ENCODE results near the gene DOHH. TPM values are rescaled to one million over a fixed set of nuclear protein-coding genes. Genes with fewer than 3 reads are reported as not detected.

Gene DOHH, protein sequence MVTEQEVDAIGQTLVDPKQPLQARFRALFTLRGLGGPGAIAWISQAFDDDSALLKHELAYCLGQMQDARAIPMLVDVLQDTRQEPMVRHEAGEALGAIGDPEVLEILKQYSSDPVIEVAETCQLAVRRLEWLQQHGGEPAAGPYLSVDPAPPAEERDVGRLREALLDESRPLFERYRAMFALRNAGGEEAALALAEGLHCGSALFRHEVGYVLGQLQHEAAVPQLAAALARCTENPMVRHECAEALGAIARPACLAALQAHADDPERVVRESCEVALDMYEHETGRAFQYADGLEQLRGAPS
- 8.0 and 11.7 TPM in 2 replicates for total RNA-seq

DNA sequence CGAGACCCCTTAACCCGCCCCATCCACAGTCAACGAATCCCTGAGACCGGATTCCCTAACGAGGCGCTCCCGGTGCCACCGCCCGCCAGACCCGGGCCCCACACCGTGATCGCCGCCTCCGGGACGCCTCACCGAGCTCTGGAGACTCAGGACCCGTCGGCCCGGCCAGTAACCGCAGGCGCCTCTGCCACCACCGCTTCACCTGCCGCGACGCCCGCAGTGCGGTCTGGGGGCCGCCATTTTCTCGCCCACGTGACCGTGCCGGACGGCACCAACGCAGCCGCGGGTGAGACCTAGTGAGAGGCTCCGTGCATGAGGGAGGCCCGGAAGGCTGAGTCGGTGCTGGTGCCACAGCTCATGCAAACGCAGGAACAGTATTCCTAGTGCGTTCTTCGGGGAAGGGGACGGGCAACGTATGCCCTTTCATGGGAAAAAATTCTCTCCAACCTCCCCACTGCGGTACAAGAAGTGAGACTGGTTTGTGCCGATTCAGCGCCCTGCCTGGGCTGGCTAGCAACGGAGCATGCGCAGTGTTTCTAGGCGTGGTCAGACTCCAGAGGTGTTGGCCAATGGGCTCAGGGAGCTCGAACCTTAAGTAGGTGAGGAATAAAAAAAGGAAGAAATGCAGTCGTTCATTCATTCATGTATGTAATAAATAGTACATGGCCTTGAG, at the start of gene DOHH:
Gene DOHH (minus strand): TSS at position 246 of the 673 bp plus-strand sequence. CDS start 3,860 bp downstream, outside the sequence.

DNA sequence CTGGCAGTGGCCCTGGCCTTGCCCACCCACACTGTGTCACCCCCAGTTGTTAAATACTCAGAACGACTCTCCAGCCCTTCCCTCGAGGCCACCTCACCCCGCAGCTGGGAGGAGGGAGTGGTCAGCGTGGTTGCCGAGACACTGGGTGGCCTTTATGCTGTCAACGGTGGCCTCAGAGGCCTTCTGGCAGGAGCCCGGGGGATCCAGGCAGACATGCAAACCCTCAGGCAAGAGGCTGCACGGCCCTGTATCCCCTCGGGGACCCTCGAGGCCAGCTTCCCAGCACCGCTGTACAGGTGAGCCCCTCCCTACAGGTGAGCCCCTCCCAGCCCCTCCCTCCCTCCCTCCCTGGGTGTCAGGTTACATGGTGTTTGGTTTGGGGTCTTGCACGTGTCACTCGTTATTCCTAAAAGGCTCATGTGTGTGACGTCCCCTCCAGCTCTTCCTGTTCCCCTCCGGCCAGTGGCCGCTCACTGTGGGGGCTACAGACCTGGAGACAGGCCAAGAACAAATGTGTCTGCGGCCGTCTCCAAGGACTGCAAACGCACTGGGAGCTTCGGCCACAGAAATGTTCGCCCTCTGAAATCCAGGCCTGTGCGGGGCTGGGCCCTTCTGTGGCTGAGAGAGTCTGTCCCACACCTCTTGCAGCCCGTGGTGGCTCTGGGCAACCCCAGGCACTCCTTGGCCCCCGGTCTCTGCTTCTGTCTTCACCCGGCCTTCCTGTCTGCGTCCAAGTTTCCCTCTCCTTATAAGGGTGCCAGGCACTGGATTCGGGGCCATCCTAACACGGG, 38.7 kb upstream of the DOHH start, which contains the start of gene TEKTIP1:
Gene TEKTIP1 (plus strand): TSS at position 210 of the 791 bp plus-strand sequence. CDS start 4 bp downstream, at position 214.

DNA sequence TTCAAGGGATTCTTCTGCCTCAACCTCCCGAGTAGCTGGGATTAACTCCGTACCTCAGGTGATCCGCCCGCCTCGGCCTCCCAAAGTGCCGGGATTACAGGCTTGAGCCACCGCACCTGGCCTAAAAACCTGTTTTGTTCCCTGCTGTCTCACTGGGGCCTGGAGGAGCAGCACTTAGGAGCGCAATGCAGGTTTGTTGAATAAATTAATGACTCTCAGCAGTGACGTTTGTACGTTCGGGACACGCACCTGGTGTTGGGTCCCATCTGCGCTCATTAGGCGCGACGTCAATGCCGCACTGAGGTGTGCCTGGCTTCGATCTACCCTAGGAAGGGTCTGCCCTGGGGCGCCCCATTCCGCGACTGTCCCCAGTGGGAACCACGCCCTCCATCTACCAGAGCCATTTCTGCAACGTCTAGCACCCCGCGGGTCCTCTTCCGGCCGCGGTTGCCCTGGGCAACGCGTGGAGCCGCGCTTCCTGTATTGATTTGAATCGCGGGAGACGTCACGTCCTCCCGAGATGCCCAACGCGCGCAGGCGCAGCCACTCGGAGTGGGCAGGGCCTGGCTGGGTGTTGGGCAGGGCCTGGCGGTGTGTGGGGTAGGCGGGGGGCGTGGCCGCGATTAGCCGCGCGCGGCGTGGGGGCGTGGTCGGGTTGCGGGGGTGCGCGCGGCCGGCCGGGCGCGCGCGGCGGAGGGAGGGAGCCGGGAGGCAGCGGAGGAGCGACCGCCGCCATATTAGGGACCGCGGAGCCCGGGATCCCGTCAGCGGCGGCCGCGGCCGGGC, 5.3 kb upstream of the DOHH start, which contains the start of gene FZR1:
Gene FZR1 (plus strand): TSS at position 714 of the 786 bp plus-strand sequence. CDS start 16,679 bp downstream, outside the sequence.

DNA sequence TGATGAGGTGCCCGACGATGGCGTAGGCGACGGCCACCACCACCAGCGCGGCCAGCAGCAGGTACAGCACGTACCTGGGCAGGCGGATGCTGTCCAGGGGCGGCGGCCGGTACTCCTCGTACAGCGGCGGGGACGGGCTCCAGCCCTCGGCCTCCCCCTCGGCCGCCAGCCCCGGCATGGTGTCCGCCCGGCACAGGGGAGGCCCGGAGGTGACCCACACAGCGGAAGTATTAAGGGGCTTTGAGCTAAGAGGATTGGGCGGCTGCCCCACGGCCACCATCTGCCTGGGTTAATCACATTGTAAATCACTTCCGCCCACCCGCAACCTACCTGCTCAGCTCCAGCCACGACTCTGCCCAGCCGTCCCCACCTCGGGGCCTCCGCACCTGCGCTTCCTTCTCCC, 17.2 kb downstream of the DOHH start, which contains the start of gene SMIM44:
Gene SMIM44 (minus strand): TSS at position 216 of the 403 bp plus-strand sequence. CDS start 38 bp downstream, at position 178.

DNA sequence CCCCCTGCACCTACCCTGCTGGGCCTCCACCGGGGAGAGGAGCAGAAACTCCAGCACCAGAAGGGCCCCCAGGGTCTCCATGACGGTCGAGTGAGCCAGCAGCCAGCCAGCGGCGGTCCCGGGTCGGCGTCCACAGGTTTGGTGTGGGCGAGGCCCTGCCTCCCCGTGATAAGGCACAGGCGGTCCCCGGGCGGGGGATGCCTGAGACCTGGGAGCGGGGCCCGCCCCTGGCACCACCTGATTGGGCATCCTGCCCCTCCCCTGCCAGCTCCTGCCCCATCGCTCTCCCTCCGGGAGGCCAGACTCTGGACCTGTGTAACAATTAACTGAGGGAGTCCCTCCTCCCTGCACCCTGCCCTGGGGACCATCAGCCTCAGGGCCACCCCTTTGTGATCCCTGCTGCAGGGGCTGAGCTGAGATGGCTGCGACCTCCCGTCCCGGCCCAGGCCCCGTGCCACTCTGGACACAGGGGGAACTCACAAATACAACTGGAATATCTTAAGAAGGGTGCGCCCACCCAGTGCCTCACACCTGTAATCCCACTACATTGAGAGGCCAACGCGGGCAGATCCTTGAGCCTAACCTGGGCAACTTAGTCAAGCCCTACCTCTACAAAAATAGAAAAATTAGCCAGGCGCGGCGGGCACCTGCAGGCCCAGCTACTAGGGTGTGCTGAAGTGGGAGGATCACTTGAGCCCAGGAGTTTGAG, 19.9 kb downstream of the DOHH start, which contains the start of gene SMIM24:
Gene SMIM24 (minus strand): TSS at position 143 of the 709 bp plus-strand sequence. CDS start 62 bp downstream, at position 81.

Other genes starting within 250 kb of the DOHH start
- gene NFIC, start 134.1 kb downstream of the DOHH start, total RNA-seq, result 38.3 and 102 TPM in 2 replicates
- not detected in 2 replicates for gene SMIM24, start 20.1 kb downstream of the DOHH start, total RNA-seq
- gene SMIM44, start 17.2 kb downstream of the DOHH start, total RNA-seq, result not detected in 2 replicates
- 29.7 and 51.3 TPM in 2 replicates for gene FZR1, start 5.6 kb upstream of the DOHH start, total RNA-seq
- not detected in 2 replicates for gene TEKTIP1, start 38.5 kb upstream of the DOHH start, total RNA-seq
- gene MFSD12, start 56.9 kb upstream of the DOHH start, total RNA-seq, result 117 and 155 TPM in 2 replicates
- 55.8 and 65.8 TPM in 2 replicates for gene HMG20B, start 72.3 kb upstream of the DOHH start, total RNA-seq
- under 0.01 TPM in 1 of 2 replicates, not detected in the other for gene GIPC3, start 84.8 kb upstream of the DOHH start, total RNA-seq
- gene TBXA2R, start 106.2 kb upstream of the DOHH start, total RNA-seq, result 0.89 and 2.2 TPM in 2 replicates
- 20.2 and 32.9 TPM in 2 replicates for gene CACTIN, start 126.1 kb upstream of the DOHH start, total RNA-seq
- 38.9 and 62.7 TPM in 2 replicates for gene PIP5K1C, start 199.8 kb upstream of the DOHH start, total RNA-seq
- gene TJP3, start 207.7 kb upstream of the DOHH start, total RNA-seq, result not detected in 2 replicates

Data from smooth muscle cell of the umbilical artery (primary cell).